ENCODE data around the gene GSTK1.

- TF ChIP-seq TAF1 (IDR thresholded peaks at IDR 0.05; ENCODE audit: borderline replicate concordance, low read depth, low read length) (no peak), POLR2AphosphoS5 (IDR thresholded peaks at IDR 0.05; ENCODE audit: low read depth, low read length) (no peak), POLR2A (IDR thresholded peaks at IDR 0.05; ENCODE audit: low read depth, low read length) (no peak)
Observed at GRCh38 chr7:143308632-143309031, 45.4 kb downstream of the GSTK1 start.

Data from GM12892 (cell line).